GM19468 (cell line): ENCODE measurements around the gene RER1.

Source experiments
- ATAC-seq: cut with Tn5 transposase; IDR thresholded peaks from one replicate; pipeline ENCODE4 v1.9.1; 2021; ENCODE audit warnings: mild to moderate bottlenecking, moderate library complexity, moderate number of reproducible peaks; ENCODE audit not compliant: unreplicated experiment; ENCODE audit errors: extremely low read depth

The RER1 gene

GRCh38 chr1:2404142-2404889 lies 12.7 kb downstream of the RER1 start:
- no peak for ATAC-seq

DNA sequence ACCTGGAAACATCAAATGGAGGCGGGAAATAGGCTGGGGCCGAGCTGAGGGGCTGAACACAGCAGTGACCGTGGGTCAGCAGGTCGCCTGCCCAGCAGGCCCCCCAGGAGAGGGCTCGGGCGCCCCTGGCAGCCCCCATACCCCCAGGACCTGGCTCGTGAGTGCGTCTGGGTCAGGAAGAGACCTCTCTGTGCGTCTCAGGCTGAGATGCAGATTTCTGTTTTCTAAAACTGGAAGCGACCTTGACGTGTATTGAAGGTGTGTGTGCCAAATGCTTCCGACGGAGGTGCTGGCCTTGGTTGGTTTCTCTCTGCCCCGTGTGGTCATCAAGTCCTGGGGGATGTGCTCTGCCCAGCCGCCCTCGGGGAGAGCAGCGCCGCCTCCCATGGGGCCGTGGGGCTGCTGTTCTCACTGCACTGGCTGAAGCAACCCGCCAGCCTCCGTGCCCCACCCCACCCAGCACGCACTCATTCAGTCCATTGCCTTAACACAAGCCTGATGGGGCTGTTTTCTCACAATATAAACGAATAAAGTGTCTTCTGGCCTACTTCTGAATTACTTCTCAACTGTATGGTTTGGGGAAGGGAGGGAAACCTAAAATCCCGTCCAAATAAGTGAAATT lies 13.4 kb downstream of the RER1 start:
- no peak for ATAC-seq

DNA sequence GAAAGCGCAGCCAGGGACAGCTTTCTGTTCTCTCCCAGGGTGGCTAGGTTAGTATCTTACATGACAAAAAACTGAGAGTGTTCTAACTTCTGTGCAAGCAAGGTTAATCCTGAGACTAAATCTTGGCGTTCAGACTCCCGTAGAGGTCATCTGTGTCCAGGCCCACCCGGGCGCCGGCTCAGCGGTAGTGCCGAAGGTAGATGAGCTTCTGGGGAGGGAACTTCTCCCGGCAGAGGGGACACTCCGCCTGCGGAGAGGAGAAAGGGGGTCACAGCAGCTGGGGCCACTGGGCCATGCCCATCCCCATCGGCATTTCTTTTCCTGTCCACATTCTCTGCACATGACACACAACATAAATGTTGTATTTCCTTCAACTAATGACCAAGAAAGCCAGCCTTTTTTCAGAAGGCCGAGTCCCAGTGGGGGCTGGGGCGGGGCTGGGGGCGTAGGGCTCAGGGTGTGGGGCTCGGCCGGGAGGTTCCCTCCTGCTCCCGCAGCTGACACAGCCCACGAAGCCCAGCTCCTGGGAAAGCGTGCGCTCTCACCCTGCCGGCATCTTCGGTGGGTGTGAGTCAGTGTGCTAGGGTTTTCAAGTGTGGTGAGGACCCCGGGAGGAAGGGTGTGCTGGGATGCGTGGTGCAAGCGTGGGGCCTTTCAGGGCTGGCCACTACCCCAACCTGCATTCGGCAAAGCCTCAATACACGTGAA lies 14.1 kb downstream of the RER1 start:
- no peak for ATAC-seq

DNA sequence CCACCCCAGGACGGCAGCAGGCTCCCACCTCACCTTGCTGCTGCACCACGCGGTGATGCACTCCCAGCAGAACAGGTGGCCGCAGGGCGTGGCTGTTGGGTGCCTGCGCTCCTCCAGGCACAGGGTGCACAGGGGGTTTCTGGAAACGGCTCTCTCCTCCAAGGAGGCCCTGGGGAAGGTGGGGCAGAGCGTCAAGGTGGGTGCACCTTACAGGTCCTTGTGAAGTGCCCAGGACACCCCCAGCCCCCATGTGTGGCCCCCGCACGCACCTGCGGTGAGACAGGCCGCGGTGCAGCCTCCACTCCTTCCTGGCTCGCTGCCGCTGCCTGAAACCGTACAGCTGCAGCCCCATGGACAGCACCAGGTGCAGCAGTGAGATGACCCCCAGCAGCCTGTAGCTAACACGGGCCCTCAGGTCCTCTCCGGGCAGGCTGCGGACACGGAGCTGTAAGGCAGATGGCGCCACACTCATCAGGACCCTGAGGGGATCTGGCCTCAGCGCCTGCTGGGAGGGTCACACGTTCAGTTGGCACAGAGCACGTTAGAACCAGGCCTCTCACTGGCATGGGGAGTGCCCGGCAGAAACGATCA lies 14.9 kb downstream of the RER1 start:
- ATAC-seq: no peak

DNA sequence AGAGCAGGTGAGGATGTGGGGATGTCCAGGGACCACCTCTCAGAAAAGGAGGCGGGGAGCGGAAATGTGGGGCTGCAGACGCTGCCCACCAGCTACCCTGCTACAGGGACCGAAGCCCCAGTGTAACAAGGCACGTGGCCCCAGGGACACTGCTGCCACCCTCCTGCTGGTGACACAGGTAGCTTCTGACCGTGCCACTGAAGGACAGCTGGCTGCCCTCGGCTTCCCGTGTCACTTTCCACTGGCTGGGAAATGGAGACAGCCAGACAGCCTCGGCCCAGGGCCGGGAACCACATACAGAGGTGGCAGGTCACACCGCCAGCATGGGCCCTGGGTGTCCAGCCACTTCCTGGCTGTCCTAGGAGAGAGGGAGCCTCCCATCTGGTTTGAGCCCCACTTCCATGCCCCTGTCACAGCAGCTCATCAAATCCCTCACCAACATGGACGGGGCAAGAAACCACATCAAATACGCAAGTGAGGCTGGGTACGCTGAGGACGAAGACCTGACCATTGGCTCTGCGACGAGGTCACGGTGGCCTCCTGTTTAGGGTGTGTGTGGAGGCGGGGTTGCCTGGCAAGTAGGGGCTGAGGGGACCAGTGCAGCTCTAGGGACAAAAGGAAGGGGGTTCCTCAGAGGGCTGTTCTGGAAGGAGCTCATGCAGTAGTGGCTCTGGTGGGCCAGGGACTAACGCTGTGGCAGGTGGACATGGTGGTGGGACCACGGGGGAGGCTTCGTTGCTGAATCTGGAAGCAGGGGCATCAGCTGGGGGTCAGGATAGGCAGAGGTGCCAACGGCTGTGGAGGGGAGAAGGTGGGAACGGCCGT lies 15.7 kb downstream of the RER1 start:
- no peak for ATAC-seq

DNA sequence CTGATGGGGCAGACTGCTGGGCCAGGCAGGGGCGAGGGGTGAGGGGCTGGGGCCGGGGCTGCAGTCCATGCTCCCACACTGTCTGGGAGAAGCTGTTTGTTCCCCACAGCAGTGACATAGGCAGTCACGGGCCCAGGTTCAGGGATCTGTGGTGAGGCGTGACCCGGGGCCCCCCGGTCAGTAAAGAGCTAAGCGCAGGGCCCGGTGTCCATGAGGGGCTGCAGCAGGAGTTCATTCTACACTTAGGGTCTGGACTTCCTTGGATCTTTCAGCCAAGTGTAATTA lies 16.3 kb downstream of the RER1 start:
- ATAC-seq: no peak

- ATAC-seq: no peak
These were observed 16.8 kb downstream of the RER1 start for GRCh38 chr1:2408456-2408855.

- no peak for ATAC-seq
These were observed 17.2 kb downstream of the RER1 start for GRCh38 chr1:2408859-2409276.

GRCh38 chr1:2409745-2410144 lies 18.1 kb downstream of the RER1 start:
- no peak for ATAC-seq

DNA sequence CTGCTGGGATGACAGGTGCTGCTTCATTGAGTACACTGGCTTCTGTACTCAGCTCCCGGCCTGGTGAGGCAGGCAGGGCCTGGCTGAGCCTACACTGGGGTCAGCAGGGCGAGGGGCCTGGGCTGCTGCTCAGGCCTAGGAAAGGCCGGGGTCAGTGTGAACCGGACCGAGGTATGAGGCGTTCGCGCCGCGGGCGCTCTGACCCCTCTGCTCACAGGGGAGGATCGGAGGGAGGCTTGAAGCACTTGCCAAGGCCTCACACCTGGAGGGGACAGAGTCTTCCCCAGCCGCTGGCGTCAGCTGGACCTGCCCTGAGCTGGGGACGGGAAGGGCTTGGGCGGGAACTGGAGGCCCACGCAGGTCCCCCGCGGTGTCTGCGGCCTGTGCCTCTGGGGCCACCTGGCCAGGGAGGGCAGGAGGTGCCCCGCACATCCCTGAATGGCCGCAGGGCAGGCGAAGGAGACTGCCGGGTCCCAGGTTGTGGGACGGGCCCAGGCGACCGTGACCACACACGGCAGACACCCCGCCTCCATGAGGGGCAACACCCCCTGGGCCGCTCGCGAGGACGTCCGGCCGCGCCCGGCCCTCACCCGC lies 20.3 kb downstream of the RER1 start:
- ATAC-seq: peak; percentile 6

DNA sequence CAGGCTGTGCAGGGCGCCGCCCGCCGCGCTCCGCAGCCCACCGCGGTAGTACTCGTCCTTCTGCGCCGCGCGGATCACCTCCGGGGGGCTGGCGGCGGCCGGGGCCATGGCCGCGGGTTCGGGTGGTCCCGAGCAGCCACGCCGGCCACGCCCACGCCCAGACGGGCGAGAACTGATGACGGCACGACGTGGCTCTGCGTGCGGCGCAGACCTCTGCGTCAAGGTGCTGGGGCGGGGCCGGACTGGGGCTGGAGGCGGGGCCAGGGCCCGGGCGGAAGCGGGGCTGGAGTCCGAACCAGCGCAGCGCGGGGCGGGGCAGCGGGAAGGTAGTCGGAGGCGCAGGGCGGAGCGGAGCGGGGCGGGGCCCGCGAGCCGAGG lies 20.7 kb downstream of the RER1 start, which contains the start of gene PEX10:
TSS of gene PEX10 (minus strand) at position 170 of the 378 bp plus-strand sequence. CDS start at position 108, 62 bp downstream.
- peak; percentile 72 for ATAC-seq

GRCh38 chr1:2412773-2413494 lies 21.3 kb downstream of the RER1 start:
- no peak for ATAC-seq

DNA sequence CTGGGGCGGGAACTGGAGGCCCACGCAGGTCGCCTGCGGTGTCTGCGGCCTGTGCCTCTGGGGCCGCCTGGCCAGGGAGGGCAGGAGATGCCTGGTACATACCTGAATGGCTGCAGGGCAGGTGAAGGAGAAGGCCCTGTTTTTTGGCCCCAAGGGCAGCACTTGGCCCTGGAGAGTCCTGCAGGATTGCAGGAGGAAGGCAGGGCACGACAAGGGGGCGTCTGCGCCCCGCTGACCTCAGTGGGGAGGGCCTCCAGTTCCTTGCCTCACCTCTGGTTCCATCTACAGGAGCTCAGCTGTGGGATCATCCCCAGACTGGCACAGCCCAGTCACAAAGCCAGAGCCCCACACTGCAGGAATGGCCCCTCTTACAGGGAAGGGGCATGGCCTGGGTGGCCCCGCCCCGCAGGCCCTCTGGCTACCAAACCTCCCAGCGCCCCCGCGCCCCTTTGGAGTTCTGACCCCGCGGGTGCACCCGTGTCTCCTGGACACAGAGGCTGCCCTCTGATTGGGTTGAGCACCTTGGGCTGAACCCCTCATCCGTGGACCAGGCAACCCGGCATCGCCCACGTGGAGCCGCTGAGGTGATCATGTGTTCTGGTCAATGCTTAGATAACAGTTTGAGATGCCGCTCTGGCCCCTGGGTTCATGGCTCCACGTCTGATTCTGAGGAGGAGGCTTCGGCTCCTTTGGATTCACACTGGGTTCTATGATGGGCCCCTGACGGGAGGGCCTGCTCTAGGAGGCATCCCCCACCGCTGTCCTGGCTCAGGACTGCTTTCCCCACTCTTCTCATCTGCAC lies 22.1 kb downstream of the RER1 start:
- ATAC-seq: no peak

DNA sequence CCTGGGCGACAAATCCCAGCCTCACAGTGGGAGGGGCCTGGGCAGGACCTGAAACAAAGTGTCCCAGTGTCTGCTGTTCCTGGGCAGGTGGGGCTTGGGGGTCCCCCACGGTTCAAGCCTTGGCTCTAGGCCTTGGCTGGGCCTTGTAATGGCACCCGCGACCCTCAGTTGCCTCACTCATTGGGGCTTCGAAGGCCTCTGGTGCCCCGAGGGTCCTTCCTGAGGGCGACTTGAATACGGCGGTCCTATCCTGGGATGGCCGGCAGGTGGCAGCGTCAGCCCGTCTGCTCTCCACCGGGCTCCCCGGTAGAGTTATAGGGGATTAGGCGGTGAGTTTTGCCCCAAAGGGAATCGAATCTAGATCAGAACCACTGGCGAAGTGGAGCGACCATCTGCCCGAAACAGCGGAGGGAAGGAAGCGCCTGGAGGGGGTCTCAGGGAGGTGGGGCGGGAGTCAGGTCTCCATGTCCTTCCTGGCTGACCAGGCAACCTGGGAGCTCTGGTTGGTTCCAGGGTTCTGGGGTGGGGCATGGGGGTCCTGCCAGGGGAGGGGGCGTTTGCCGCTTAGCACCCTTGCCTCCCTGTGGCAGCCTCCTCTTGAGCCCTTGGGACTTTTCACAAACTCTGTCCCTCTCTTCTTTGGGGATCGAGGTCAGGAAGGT lies 22.8 kb downstream of the RER1 start:
- no peak for ATAC-seq

- ATAC-seq: no peak
These were observed 23.7 kb downstream of the RER1 start for GRCh38 chr1:2415337-2415736.

DNA sequence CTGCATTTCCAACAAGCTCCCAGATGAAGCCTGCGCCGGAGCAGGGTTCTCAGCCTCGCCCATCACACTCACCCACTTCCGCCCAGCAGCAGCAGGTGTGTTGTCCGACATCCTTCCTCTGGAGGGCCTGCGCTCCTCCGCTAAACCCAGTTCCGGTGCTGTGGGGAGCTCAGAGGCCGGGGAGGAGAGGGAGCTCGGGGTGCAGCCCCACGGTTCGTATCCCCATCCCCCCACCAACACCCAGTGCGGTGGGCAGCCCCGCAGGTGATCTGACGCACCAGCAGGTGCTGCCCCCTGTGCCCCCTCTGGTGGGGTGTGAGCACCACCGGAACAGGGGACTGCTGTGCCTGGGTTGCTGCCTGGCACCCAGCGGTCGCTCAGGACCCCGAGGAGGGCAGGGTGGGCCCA lies 24.2 kb downstream of the RER1 start:
- no peak for ATAC-seq

DNA sequence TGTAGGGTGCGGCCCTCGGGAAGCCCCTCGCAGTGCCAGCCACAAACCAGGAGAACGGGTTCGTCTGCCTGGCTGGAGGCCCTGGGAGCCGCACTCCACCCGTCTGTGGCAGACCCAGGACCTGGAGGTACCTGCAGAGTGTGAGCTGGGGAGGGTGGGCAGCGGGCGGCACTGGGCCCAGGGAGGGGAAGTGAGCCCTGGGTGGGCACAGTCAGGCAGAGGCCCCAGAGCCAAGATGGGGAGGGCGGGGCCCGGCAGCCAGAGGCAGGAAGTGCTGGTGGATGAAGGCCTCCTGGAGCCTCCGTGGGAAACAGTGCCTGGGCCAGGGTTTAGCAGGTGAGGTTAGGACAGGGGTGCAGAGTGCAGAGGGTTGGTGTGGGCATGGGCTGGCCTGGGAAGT lies 24.8 kb downstream of the RER1 start:
- no peak for ATAC-seq
